HL-60/S4 treated with phorbol 12-myristate 13-acetate at 8.2 ng/mL for 4 days and 3 days (cell line): Measurements from ENCODE around the gene LARP4B.

Source experiments
- in situ Hi-C: fragments of 300-500 bp; cut with MboI; formaldehyde crosslinking; loops from 2 replicates; pipeline ENCODE4 v1.15.0; 2022; ENCODE audit warnings: low sequenced_read_pairs

The LARP4B gene

DNA sequence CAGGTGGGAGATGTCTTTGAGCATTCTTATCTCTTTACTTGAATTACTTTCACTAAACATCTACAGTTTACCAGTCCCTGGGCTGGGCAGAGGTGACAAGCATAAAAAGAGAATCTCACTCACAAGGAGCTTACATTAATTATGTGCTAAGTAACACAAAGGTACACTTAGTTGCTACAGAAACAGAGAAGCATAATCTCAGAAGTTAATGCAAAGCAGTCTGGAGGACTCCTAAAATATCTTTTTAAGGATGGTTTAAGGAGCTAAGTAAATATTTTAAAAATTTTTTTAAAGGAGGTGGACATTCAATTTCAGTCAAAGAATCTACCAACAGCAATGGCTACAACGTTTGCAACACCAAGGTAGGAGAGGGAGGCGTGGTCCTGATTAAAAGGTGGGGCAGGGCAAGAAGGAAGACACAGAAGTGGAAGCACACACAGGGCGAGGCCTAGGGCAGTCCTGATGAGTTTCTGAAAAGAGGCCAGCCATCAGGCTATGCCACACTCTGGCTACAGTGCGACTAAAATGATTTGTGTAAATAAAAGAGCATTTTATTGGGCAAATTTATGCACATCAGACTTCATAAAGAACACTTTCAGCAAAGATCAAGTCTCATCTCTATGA, 5.3 kb downstream of the LARP4B start:
- in situ Hi-C loops: no loop called here

DNA sequence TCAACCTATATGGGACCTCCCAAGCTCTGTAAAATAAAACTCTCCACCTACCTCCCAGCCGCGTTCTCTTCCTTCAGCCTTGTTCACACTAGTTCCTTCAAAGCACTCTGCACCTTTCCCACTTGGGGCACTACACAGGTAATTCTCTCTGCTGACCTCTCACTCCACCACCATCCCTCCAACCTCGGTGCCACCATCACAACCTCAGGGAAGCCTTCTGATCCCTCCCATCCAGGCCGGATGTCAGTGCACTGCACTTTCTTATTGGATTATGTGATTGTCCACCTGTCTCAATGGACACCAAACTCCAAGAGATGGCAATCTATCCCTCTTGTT, 7.0 kb downstream of the LARP4B start:
- in situ Hi-C loops: no loop called here

DNA sequence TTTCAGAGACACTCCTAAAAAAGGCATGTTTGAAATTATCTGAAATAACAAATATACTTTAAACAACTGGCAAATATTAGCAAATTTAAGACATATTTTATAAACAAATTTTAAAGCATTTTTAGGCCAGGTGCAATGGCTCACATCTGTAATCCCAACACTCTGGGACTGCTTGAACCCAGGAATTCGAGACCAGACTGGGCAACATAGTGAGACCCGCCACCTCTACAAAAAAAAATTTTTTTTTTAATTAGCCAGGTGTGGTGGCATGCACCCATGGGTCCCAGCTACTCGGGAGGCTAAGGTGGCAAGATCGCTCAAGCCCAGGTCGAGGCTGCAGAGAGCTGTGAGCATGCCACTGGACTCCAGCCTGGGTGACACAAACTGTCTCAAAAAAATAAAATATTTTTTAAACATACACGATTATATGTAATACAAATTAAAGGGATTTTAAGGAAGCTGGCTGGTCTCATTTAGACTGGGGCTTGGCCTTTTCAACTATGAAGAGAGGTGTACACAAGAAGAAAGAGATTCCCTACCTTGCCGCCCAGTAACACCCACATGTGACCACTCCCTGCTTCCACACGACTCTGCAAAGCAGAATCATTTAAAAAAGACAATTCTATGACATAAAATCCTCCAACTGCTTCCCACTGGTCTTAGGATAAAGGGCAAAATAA, 7.5 kb downstream of the LARP4B start:
- in situ Hi-C loops: no loop called here

DNA sequence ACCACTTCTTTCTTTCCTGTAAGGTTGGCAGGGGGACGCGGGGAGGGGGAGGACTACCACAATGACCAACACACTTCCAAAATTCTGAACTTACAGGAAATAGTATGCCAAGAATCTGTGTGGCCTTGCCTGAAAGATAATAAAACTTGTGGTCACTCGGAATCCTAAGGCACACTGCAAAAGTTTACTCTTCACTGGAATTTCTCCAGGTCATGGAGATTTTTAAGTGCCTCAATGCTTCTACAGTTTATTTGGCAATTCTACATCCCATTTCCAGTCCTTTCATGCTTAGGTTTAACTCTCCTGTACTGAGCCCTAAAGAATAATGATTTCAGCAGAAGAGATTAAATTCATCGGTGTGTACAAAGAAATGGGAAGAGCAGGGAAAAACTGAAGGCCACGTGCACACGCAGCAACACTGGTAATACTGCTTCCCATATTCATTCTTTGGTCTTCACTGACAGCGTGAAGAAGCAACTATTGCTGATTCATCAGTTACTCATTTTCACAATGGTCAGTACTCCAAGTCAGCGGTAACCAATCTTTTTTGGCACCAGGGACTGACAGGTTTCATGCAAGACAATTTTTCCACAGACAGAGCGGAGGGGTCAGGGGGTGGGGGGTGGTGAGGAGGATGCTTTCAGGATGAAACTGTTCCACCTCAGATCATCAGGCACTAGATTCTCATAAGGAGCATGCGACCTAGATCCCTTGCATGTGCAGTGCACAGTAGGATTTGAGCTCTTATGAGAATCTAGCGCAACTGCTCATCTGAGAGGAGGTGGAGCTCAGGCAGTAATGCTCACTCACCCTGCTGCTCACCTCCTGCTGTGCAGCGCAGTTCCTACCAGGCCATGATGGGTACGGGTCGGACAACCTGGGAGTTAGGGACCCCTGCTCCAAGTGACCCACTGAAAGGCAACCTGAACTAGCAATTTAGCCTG, 9.8 kb downstream of the LARP4B start:
- in situ Hi-C loops: no loop called here

DNA sequence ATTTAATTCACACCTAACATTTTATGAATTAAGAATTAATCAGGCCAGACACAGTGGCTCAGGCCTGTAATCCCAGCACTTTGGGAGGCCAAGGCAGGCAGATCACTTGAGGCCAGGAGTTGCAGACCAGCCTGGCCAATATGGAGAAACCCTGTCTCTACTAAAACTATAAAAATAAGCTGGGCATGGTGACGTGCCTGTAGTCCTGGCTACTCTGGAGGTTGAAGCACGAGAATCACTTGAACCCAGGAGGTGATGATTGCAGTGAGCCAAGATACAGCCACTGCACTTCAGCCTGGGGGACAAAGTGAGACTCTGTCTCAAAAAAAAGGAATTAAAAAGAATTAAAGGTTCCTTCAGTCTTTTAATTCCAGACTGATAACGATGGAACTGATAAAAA, 11.1 kb downstream of the LARP4B start:
- in situ Hi-C loops: no loop called here

DNA sequence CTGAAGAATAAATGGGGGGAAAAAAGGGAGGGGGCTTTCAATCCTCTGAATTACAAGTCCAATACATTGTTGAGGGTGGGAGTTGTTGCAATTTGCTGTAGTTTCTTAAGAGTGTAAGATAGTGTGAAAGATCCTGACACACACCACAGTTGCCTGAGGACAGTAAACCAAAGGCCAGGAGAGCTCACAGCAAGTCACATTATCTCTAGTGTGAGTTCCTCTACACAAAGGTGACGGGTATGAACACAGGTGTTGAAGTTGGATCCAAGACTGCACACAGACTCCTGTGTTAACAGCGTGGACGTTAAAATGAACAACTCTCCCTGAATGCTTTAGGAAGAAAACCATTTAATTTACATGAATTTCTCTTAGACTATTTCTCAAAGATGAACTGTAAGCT, 12.0 kb downstream of the LARP4B start:
- in situ Hi-C loops: no loop called here

DNA sequence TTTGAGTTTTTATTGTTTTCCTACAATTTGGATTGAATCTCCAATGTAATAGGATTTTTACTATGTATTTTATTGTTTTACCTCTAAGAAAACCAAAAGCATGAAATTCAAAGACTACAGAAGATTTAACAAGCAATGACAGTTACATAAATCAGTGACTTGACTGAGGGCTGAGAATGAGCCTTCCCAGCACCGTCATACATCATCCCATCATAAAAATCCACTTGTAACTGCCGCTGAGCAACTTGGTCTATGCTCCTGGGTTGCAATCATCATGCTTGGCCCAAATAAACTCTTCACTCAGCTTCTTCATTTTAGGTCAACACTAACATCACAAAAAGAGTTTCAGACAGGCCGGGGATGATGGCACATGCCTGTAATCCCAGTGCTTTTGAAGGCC, 13.5 kb downstream of the LARP4B start:
- in situ Hi-C loops: no loop called here

DNA sequence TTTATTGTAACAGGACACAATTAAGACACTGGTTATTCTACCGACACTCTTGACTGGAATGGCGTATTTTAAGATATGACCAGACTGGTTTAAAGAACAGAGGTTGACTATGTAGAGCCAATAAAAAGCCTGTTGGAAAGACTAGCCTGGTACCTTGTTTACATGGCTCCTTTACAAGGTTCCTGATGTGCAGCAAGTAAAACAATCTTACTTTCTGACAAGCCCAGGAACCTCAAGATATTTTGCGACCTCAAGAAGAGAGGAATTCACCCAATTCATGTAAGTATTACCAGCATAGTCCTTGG, 14.1 kb downstream of the LARP4B start:
- in situ Hi-C loops: no loop called here

DNA sequence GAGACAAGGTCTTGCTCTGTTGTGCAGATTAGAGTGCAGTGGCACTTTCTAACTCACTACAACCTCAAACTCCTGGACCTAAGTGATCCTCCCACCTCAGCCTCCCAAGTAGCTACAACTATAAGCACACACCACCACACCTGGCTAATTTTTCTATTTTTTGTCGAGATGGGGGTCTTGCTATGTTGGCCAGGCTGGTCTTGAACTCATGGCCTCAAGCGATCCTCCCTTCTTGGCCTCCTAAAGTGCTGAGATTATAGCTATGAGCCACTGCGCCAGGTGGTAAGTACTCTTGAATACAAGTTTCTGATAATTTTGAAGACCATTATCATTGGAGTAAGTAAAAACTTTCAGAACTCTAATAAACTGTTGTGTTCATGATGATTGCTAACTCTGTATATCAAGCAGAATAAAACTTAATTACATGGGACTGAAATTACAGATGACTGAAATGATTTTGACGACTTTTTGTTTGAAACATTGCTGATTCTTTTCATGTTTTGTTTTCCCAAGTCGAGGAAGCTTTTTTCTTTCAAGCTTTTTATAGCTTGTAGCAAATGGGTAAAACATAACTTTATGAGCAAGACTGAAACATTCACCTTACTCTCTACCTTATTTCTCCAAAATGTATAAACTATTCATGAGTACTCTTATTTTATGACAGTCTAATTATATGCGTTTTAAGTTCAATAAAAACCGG, 14.6 kb downstream of the LARP4B start:
- in situ Hi-C loops: no loop called here

DNA sequence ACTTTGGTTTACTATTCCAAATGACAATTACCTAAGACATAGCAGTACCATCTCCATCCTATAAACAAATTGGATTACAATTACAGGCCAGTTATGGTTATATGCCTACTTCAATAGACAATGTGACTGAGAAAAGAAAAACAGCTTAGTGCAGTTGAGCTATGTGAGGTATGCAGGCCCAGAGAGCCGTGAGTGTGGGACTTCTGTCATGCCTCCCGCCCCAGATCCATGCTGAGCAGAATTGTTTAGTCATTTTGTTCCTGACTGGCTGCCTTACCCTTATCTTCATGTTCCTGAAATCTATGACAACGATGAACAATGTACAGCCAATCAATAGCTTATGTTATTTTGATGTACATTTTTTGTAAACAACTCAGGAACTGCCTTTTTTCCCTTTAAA, 21.7 kb downstream of the LARP4B start:
- in situ Hi-C loops: no loop called here

DNA sequence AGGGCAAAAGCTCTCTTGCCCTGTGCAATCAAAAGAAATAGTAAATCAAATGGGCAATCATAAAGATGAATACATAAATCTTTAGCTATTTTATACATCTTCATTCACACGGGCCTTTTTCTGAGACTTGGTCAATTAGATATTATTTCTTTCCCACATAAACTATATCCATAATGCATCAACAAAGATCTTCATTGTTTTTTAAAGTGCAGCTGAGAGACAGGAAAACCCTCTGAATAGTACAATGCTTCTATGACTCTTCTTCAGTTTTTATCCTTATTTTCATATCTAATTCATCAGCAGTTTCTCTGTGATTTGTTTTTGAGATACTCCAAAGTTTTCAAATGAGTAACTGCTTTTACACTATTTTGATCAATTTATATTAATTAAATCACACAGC, 25.5 kb downstream of the LARP4B start:
- in situ Hi-C loops: no loop called here

DNA sequence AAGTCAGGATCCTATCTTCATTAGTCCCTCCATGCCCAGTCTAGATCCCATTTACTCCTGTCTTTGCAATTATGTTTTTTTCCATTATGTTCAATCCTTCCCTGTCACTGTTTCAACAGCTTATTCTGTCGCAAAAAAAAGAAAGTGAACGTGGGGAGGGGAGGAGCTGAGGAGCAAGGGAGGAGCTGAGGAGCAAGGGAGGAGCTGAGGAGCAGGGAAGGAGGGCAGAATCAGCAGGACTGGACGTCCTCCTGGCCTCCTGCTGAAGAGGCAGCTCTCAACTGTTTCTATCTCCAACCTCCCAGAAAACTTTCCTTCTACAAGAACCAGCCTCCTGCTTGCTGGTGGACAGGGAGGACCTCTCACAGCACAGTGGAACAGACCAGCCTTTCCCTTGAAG, 26.0 kb downstream of the LARP4B start:
- in situ Hi-C loops: no loop called here

DNA sequence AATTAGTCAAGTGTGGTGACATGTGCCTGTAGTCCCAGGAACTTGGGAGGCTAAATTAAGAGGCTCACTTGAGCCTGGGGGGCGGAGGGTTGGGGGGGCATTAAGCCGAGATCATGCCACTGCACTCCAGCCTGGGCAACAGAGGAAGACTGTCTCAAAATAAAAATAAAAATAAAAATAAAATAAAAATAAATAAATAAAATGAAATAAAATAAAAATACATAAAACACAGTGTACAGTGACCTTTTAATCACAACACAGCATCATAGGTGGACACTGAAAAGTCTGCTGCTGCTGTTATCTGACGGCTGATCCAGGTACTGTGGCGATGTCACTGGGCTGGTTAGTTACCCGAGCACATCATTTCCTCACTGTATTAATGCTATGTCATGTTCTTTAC, 27.1 kb downstream of the LARP4B start:
- in situ Hi-C loops: no loop called here

DNA sequence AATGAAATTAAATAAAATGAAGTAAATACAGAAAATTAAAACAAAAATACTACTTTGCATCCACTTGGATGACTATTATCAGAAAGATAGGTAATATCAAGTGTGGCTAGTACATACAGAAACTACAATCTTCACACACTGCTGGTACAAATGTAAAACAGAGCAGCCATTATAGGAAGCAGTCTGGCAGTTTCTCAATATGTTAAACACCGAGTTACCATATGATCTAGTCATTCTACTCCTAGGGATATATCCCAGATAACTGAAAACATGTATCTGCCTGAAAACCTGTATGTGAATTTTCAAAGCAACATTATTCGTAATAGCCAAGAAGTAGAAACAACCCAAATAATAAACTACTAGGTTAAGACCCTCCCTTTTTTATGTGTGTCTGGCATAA, 33.4 kb downstream of the LARP4B start:
- in situ Hi-C loops: no loop called here

DNA sequence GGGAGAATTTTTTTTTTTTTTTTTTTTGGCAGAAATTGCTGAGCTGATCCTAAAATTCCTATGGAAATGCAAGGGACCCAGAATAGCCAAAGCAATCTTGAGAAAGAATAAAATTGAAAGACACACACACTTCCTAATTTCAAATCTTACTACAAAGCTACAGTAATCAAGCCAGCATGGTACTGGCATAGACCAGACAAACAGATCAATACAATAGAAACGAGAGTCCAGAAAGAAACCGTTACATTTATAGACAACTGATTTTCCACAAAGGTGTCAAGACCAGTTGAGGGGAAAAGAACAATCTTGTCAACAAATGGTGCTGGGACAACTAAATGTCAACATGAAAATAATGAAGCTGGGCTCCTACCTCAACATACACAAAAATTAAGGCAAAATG, 34.5 kb downstream of the LARP4B start:
- in situ Hi-C loops: no loop called here

DNA sequence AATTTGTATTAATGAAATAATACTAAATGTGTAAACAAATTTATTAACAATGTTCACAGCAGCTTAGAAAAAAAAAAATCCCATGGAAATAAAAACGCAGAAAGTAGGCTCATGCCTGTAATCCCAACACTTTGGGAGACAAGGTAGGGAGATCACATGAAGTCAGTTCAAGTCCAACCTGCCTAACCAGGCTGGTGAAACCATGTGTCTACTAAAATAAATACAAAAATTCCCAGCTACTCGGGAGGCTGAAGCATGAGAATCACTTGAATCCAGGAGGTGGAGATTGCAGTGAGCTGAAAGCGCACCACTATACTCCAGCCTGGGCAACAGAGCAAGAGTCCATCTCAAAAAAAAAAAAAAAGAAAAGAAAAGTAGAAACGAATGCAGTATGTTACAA, 36.2 kb downstream of the LARP4B start:
- in situ Hi-C loops: no loop called here

DNA sequence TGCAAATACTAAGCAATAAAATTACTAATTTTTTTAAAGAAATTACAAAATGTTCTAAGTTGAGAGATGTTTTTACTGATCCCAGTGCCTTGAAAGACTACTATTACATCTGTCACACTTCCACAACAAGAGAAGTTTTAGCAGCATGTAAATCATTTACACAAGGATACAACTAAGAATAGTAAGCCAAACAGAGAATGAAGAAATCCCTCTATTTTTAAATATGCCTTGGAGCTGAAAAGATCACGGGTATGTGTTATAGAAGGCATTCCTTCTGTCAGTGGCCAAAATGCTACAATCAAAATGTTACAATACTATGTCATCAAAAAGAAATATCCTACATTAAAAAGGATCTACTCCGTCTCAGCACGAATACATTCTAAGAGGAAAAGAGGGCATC, 52.6 kb downstream of the LARP4B start:
- in situ Hi-C loops: no loop called here

DNA sequence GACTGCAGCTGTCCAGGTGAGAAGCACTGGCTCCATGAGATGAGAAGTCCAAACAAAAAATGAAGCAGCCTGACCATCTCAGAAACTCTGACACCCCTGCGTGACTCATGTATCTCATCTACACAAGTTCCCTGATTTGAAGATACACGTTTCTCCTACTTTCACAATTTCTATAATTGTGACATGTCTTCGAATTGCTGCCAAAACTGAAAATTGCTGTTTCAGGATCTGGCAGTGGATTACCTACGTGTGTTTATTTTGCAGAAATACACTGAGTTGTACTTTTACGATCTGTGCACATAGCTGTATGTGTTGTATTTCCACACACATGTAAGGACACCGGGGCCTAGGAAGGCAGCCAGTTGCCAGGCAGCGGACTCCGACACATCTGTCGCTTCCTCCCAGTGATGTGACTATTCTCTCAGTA, 53.2 kb downstream of the LARP4B start:
- in situ Hi-C loops: no loop called here

DNA sequence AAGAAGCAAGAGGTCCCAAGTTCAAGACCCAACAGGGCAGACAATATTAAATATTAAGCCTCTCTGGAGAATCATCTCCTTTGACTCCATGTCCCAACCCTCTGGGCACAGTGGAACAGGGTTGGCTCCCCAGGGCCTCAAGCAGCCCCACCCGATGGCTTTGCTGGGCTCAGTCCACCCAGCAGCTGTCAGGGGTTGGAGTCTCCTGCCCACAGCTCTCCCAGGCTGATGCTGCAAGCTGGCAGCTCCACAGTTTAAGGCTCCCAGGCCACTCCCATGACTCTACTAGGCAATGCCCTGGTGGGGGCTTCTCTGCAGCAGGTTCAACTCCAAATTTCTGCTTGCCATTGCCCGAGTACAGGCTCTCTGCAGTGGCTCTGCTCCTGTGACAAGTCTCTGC, 55.1 kb downstream of the LARP4B start:
- in situ Hi-C loops: no loop called here

DNA sequence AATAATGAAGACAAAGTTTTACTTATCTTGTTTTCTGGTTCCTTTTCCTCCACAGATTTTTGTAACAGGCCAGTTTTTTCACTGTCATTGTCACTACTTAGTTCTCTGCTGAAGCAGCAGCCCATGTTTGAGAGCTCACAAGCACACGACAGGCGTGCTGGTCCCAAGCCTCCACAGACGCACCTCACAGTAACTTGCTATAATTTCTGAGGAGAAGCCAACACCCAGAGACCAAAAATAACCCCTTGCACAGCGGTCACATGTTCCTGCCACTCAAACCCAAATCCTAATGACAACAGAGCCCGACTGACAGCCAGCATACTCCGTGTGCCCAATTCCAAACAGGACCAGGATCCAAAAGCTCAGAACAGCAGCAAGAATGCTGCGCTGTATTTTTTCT, 58.5 kb downstream of the LARP4B start:
- in situ Hi-C loops: no loop called here

DNA sequence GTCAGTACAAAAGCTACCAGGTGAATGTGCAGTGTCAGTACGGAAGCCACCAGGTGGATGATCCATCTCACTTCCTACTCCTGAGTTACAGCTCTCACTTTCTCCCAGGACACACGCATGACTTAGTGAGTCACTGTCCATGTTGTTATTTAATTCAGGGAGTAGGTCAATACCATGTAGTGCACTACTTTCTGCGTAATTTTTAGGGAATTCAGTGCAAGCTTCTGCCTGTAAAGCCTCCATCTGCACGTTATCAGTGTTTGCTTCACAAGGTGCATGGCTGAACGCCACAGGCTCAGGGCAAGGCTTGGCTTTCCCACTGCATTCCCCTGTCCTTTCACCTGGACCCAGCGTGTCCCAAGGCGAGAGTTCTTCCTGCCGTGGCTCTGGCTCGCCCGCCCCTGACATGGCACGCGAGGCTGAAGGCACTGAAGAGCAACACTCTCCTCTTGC, 59.5 kb downstream of the LARP4B start:
- in situ Hi-C loops: no loop called here
